Measurements from ENCODE around the gene GPR173.

GPR173 gene

DNA sequence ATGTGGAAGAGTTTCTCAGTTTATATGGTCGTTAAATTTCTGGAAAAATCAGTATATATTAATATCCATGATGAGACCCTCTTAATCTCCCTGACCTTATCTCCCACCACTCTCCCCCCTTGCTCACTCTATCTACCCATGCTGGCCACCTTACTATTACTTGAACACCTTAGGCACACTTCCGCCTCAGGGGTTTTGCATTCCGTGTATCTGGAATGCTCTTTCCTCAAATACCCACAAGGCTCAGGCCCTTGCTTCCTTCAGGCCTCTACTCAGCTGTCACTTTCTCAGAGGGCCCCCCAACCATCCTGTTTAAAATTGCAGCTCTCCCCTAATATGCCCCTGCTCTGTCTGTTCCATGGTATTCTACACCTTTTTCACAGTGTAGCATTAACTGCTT is 47.2 kb downstream of the GPR173 start:
- no peak overlapping the region for H3K4me3 ChIP-seq (ENCODE audit: low read depth, low read length)
- no peak for DNase-seq (ENCODE audit: low read depth, low spot score)
- TF ChIP-seq, protein P1, sequence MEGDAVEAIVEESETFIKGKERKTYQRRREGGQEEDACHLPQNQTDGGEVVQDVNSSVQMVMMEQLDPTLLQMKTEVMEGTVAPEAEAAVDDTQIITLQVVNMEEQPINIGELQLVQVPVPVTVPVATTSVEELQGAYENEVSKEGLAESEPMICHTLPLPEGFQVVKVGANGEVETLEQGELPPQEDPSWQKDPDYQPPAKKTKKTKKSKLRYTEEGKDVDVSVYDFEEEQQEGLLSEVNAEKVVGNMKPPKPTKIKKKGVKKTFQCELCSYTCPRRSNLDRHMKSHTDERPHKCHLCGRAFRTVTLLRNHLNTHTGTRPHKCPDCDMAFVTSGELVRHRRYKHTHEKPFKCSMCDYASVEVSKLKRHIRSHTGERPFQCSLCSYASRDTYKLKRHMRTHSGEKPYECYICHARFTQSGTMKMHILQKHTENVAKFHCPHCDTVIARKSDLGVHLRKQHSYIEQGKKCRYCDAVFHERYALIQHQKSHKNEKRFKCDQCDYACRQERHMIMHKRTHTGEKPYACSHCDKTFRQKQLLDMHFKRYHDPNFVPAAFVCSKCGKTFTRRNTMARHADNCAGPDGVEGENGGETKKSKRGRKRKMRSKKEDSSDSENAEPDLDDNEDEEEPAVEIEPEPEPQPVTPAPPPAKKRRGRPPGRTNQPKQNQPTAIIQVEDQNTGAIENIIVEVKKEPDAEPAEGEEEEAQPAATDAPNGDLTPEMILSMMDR (IDR thresholded peaks at IDR 0.05; ENCODE audit: insufficient read depth, low read length, missing control alignments): no peak
- CTCF ChIA-PET: no interaction called here
- POLR2A ChIA-PET: interaction anchor here (0.6 kb wide), 1 partner anchor 96 kb away, joined by 3 read pairs; no protein-coding TSS in a partner anchor

DNA sequence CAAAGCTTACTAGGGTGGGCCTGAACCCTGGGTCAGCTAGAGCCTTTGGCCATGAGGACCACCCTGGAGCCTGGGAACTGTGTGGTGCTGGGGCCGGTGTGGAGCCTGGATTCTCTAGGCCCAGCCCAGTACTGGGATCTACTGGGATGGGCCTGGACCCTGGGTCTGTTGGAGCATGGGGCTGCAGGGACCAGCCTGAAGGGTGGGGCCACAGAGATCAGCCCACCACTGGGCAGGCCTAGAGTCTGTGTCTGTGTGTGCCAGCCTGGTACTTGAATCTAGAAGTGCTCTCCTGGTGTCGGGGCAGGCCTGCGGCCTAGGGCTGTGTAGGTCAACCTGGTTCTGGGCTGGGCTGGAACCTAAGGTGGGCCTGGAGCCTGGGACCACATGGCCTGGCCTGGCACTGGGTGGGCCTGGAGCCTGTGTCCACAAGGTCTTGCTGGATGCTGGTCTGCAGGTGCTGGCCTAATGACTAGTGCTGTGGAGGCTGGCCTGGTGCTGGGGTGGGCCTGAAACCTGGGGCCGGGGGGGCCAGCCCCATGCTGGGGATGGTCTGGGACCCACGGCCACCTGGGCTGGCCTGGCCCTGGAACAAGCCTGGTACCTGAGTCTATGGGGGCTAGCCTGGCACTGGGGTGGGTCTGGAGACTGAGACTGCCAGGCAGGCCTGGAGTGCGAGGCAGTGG is 66.4 kb downstream of the GPR173 start:
- no peak overlapping the region for H3K4me3 ChIP-seq (ENCODE audit: low read depth, low read length)
- DNase-seq (ENCODE audit: low read depth, low spot score): no peak
- POLR2A ChIA-PET: no interaction called here
- TF ChIP-seq, protein P1 (IDR thresholded peaks at IDR 0.05; ENCODE audit: insufficient read depth, low read length, missing control alignments): no peak
- CTCF ChIA-PET: no interaction called here

DNA sequence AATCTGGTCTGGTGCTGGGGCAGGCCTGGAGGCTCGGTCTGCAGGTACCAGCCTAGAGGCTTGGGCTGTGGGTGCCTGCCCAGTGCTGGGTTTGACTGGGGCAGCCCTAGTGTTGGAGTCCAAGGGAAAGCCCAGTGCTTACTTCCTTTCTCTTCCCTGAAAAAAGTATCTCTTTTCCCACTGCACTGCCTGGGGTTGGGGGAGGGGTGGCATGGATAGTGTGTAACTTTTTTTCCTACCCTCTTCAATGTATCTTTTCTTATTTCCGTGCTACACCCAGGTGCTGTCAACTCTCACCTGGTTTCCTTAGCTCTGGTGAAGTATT is 66.9 kb downstream of the GPR173 start:
- CTCF ChIA-PET: no interaction called here
- TF ChIP-seq, protein P1 (IDR thresholded peaks at IDR 0.05; ENCODE audit: insufficient read depth, low read length, missing control alignments): no peak
- no peak overlapping the region for H3K4me3 ChIP-seq (ENCODE audit: low read depth, low read length)
- POLR2A ChIA-PET: no interaction called here
- no peak for DNase-seq (ENCODE audit: low read depth, low spot score)

DNA sequence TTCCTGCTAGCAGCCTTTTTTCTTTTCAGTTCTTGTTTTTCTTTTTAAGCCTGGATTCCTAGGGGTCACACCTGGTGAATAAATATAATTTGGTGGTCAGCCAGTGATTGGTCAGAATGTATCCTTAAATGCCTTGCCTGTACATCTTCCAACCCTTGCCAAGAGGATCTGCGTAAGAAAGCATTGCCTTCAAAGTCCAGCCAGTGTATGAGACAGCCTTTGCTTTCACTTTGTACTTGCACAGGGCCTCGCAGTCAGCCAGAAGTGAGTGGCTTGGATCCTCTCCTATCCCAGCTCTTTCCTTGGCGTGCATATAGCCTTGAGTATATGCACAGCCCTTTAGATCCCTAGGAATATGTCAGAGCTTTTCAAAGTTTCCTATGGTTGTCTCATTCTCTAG is 67.5 kb downstream of the GPR173 start:
- POLR2A ChIA-PET: no interaction called here
- TF ChIP-seq, protein P1 (IDR thresholded peaks at IDR 0.05; ENCODE audit: insufficient read depth, low read length, missing control alignments): no peak
- DNase-seq (ENCODE audit: low read depth, low spot score): no peak
- H3K4me3 ChIP-seq (ENCODE audit: low read depth, low read length): no peak overlapping the region
- CTCF ChIA-PET: no interaction called here

DNA sequence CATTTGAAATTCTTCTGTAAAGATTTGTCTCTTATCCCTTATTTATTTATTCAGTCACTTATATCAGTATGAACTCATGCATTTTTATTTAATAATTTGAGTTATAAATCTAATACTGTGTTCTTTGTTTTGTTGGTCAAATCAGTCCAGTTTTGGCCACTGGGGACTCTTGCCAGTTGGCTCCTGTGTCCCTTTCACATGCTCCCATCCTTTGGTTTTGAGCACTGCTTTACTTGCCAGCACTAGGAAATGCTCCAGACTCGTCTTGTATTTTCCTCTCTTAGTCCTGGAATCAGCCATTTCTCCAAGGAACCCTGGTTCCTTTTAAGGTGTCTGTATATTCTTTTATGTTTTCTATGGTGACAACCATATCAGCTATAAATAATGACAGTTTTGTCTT is 73.4 kb downstream of the GPR173 start:
- DNase-seq (ENCODE audit: low read depth, low spot score): no peak
- POLR2A ChIA-PET: no interaction called here
- TF ChIP-seq, protein P1 (IDR thresholded peaks at IDR 0.05; ENCODE audit: insufficient read depth, low read length, missing control alignments): no peak
- CTCF ChIA-PET: no interaction called here
- H3K4me3 ChIP-seq (ENCODE audit: low read depth, low read length): no peak overlapping the region

DNA sequence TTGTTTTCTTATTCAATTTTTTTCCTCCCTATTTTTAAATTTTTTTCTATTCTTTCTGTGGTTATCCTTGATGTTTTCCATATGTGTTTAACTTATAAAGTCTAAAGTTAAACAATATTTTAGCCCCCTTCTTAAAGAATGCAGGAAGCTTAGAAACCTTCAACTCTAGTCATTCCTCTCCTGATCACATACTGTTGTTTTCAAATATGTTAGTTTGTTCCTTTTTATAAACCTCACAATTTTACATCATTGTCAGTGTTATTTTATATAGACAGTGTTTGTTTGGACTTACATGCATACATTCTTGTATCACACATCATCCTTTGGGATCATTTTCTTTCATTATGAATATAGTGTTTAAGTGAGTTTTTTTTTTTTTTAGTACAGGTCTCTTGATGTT is 76.9 kb downstream of the GPR173 start:
- ChIA-PET CTCF (no interaction called here), POLR2A (no interaction called here)
- no peak for DNase-seq (ENCODE audit: low read depth, low spot score)
- TF ChIP-seq, protein P1 (IDR thresholded peaks at IDR 0.05; ENCODE audit: insufficient read depth, low read length, missing control alignments): no peak
- H3K4me3 ChIP-seq (ENCODE audit: low read depth, low read length): no peak overlapping the region

All from AG04449 (cell line).